ENCODE measurements around the gene SREBF2.

SREBF2 gene

GRCh38 chr22:41876675-41877074 lies 43.8 kb downstream of the SREBF2 start:
- DNase-seq (ENCODE audit: low read depth in 2 of 2), result no peak

- no peak for DNase-seq (ENCODE audit: low read depth in 2 of 2)
Measured at GRCh38 chr22:41880653-41881052, 47.7 kb downstream of the SREBF2 start.

- no peak for DNase-seq (ENCODE audit: low read depth in 2 of 2)
Measured at GRCh38 chr22:41883400-41883799, 50.5 kb downstream of the SREBF2 start.

DNA sequence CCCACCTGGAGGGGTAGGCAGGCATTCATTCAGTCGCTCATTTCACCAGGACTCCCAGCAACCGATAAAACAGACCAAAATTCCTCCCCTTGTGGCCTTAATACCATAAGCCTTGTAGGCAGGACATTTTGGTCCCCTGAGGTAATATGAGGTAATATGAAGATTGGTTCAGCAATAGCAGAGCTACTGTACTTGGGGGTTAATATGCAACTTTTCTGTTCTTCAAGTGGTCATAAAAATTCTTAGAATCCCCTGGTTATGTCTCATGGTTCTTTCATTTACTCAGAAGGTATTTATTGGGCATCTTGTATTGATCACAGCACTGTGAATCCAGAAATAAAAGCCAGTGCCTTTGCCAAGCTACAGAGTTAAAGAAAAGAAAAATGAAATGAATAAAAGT lies 52.2 kb downstream of the SREBF2 start:
- DNase-seq (ENCODE audit: low read depth in 2 of 2), result no peak

GRCh38 chr22:41885516-41885915 lies 52.6 kb downstream of the SREBF2 start:
- DNase-seq (ENCODE audit: low read depth in 2 of 2), result no peak

GRCh38 chr22:41888627-41889200 lies 55.8 kb downstream of the SREBF2 start:
- DNase-seq (ENCODE audit: low read depth in 2 of 2), result no peak

GRCh38 chr22:41891407-41891806 lies 58.5 kb downstream of the SREBF2 start:
- no peak for DNase-seq (ENCODE audit: low read depth in 2 of 2)

GRCh38 chr22:41892721-41893120 lies 59.8 kb downstream of the SREBF2 start:
- no peak for DNase-seq (ENCODE audit: low read depth in 2 of 2)

GRCh38 chr22:41893591-41894375 lies 60.9 kb downstream of the SREBF2 start:
- DNase-seq (ENCODE audit: low read depth in 2 of 2), result no peak

GRCh38 chr22:41898645-41899044 lies 65.7 kb downstream of the SREBF2 start:
- DNase-seq (ENCODE audit: low read depth in 2 of 2), result no peak

DNA sequence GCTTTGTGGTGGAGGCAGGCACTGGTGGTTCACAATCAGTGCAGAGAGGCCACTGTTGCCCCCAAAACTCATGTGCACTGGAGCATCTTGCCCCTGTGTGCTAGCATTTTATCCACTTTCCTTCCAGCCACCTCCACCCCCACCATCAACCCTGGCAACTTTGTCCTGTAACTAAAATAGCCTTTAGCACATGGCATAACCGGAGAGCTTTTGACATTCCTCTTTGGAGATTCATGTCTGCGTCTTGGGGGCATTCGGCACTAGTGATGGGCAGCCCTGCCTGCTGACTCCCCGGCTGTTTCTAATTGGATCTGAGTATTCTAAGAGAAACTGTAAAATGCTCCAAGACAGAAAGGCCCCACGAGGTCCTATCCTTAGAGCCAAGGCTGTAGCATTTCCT lies 66.2 kb downstream of the SREBF2 start:
- DNase-seq (ENCODE audit: low read depth in 2 of 2), result no peak

GRCh38 chr22:41899992-41900651 lies 67.2 kb downstream of the SREBF2 start:
- DNase-seq (ENCODE audit: low read depth in 2 of 2), result no peak

DNA sequence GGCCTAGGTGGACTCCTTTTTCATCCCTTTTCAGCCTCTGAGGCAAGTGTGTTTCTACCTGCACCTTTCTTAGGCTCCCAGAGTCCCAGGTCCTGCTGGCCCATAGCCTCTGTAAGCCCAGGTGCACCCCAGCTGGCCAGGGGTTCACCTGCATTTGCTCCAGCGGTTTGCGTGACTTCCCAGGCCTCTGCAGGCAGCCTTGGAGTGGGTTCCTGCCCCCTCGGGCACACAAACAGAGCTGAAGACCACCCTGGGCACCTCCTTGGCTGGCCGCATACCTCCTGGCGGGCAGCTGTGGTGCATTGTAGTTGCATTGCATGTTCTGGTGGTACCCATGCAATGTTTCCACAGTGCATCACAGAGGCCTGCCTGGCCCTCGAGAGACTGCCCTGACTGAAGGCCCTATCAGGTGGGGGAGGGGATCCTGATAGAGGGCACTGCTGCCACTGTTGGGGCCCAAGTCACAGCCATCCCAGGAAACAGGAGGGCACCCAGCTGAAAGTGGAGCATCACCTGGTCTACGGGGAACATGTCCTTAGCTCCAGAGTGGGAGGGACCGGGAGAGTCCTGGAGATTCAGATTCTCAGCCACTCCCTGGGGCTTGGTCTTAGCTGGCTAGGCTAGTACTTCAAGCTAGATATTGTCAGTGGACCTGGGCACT lies 67.9 kb downstream of the SREBF2 start:
- DNase-seq (ENCODE audit: low read depth in 2 of 2), result no peak

DNA sequence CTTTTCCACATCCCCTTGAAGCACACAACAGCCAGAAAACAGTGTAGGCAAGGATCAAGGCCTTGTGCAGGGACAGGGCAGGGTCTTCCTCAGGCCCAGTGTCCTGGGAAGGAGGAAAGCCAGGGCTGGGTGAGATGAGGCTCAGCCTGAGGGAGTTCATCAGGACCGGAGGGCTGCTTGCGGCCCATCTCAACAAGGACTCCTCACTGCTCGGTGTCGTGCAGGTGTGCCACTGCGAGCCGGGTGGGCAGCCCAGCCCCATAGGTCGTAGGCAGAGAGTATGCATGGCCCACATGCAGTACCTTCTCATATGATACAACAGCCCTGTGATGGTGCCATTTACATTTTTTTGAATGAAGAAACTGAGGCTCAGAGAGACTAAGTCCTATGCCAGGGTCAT lies 69.1 kb downstream of the SREBF2 start:
- DNase-seq (ENCODE audit: low read depth in 2 of 2), result no peak

GRCh38 chr22:41902932-41903421 lies 70.1 kb downstream of the SREBF2 start:
- no peak for DNase-seq (ENCODE audit: low read depth in 2 of 2)

GRCh38 chr22:41904450-41905410 lies 71.8 kb downstream of the SREBF2 start:
- no peak for DNase-seq (ENCODE audit: low read depth in 2 of 2)

DNA sequence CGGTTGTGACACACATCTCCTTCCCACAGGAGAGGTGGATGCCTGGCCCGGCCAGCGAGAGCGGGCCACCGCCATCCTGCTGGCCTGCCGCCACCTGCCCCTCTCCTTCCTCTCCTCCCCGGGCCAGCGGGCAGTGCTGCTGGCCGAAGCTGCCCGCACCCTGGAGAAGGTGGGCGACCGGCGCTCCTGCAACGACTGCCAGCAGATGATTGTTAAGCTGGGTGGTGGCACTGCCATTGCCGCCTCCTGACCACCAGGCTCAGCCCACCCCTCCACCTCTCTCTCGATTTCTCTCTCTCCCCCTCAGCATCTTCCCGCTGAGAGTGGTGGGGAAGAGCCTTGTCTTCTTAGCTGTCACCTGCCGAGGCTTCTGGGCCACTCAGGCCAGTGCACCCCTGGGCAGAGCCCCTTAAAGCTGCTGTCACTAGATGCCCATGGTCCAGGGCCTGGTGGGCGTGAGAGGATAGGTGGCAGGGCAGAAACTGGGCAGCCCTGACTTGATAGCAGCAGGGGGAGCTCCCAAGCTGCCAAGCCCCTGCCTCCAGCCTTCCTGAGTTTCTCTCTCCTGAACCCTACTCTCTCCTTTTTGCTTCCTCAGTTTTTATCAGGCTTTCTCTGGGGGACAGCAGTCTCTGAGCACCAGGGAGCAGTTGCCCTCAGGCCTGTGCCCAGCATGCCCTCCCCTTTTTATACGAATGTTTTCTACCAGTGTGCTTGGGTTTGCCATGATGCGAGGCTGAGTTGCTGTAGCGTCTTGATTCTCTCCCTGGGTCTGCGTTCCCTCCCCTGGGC lies 72.7 kb downstream of the SREBF2 start:
- no peak for DNase-seq (ENCODE audit: low read depth in 2 of 2)

DNA sequence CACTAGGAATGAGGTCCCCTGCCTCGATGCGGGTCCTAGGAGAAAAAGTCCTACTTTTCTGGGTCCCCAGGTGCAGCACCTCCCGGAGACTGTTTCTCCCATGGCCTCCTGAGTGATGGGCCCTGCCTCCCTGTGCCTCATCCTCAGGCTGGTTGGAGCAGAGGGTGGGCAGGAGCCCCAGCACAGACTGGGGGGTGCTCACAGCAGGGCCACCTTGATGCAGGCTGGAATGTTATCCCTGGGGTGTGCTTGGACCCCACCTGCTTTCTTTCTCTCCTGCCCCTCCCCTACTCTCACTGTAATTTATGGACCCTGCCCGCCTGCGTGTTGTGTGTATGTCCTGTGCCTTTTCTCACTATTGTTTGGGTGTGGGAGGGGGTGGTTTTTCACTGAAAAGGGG lies 73.9 kb downstream of the SREBF2 start:
- no peak for DNase-seq (ENCODE audit: low read depth in 2 of 2)

DNA sequence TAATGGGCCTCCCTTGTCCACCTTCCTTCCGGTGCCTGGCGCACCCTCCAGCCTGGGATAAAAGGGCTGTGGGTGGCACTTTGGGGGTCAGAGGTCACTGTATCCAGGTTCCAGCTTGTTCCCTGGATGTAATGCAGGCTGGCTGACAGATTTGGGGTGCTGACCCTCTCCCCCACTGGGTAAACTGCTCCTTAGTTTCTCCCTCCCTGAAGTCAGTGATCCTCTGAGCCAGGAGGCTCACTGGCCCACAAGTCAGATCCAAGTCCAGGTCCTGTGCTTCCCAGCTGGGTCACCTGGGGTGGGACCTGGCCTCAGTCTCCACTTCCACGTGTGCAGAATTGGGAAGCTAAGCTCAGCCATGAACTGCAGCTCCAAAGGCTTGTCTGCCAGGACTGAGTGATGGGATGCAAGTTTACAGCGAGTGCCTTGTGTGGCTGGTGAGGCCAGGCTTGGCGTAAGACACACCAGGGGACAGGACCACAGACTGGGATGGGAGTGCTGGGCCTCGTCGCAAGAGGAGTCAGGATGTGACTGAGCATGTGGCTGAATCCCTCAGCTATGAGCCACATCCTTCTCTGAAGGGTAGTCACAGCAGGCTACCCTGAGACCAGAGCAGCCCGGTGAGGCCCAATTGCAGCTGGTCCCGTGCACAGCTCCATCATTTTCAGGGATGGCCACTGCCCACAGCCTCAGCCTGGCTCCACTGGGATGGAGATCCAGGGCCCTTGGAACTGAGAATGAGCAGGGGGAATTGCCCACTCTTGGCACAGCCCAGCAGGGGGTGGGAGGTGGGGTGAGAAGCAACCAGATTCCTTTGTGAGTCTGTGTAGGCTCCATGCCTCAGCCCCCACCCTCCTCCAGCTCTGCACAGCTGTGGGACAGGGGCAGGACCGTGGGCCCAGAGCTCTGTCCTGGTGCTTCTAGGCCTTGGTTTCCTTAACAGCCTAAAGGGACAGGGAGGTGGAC lies 74.8 kb downstream of the SREBF2 start:
- DNase-seq (ENCODE audit: low read depth in 2 of 2), result no peak
